GM19438 (cell line): ENCODE data around the gene GFOD1.
A peak's percentile ranks its signal among the peaks of the same experiment; 100 is the strongest.
"Not testable (repeated sequence)": the region's sequence is repeated elsewhere in the genome, so short reads cannot be mapped to it uniquely, and the experiment has no call there.

Experiments used
- ATAC-seq: cut with Tn5 transposase; IDR thresholded peaks from one replicate; pipeline ENCODE4 v1.9.1; 2021; ENCODE audit warnings: low read depth; ENCODE audit not compliant: unreplicated experiment

GFOD1 gene

GRCh38 chr6:13389237-13389636, 98.2 kb downstream of the GFOD1 start:
- ATAC-seq, result not testable (repeated sequence)

DNA sequence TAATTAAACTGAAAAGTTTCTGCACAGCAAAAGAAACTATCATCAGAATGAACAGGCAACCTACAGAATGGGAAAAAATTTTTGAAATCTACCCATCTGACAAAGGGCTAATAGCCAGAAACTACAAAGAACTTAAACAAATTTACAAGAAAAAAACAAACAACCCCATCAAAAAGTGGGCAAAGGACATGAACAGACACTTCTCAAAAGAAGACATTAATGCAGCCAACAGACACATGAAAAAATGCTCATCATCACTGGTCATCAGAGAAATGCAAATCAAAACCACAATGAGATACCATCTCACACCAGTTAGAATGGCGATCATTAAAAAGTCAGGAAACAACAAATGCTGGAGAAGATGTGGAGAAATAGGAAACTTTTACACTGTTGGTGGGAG, 98.6 kb downstream of the GFOD1 start:
- ATAC-seq, result not testable (repeated sequence)

DNA sequence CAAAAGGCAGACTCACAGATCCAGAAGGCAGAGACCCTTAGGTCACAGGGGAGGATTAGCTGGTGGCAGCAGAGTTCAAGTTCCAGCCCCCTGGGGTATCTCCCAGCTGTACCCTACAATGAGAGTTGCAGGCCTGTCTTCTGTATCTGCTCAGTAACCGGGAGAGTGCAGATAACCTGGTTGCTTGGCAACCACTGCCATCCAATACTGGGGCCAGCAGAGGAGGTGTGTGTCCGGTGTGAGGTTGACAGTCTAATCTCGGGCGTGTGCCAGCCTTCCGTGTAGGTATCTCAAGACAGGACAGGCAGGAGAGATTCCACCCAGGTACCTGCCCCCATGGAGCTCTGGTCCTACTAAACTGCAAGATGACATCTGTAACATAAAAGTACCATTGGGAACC, 102.4 kb downstream of the GFOD1 start:
- ATAC-seq, result no peak

- no peak for ATAC-seq
Observed at GRCh38 chr6:13384506-13384905, 102.9 kb downstream of the GFOD1 start.

DNA sequence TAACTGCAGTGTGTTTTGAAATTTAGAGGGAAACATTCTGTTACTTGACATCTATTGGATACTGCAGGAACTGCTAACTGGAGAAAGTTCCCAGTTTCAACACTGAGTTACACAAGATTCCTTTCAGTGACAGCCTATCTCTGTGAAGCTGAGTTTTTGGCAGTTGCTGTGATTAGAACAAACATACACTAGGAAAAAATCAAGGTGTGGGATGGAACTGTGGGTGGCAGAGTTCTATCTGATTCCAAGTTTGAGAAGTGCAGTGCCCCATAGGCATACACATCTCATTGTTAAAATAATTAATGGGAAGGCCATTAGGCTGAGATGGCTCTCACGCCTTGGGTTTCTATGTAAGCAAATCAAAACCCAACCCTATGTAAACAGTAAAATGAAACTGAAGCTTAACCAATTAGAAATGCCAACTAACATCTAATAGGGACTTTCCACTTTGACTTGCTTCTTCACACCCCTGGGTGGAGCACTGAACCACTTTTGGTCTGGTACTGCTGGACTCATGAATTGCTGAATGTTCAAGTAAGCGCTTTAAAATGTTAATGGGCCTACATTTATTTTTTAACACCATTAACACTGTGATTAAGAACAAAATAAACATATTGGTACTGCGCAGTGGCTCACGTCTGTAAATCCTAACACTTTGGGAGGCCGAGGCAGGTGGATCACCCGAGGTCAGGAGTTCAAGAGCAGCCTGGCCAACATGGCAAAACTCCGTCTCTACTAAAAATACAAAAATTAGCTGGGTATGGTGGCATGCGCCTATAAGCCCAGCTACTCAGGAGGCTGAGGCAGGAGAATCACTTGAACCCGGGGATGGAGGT, 103.9 kb downstream of the GFOD1 start:
- ATAC-seq, result peak; percentile 90

DNA sequence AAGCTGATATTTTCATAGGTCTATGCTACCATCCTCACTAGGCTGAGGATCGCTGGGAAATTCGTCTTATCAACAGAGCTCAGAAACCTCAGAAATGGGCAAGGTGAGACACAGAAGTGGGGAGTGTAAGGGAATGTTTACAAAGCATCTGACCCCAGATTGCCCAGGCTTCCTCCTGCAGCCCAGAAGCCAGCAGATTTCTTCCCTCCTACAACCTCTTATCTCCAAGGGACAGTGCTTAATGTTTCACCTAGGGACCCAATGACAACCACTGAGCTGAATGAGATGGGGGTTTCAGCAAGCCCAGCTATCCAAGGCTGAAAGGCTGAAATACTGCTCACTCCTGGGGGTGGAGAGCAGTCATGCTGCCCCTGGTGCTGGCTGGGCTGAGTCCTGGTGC, 106.6 kb downstream of the GFOD1 start:
- no peak for ATAC-seq

DNA sequence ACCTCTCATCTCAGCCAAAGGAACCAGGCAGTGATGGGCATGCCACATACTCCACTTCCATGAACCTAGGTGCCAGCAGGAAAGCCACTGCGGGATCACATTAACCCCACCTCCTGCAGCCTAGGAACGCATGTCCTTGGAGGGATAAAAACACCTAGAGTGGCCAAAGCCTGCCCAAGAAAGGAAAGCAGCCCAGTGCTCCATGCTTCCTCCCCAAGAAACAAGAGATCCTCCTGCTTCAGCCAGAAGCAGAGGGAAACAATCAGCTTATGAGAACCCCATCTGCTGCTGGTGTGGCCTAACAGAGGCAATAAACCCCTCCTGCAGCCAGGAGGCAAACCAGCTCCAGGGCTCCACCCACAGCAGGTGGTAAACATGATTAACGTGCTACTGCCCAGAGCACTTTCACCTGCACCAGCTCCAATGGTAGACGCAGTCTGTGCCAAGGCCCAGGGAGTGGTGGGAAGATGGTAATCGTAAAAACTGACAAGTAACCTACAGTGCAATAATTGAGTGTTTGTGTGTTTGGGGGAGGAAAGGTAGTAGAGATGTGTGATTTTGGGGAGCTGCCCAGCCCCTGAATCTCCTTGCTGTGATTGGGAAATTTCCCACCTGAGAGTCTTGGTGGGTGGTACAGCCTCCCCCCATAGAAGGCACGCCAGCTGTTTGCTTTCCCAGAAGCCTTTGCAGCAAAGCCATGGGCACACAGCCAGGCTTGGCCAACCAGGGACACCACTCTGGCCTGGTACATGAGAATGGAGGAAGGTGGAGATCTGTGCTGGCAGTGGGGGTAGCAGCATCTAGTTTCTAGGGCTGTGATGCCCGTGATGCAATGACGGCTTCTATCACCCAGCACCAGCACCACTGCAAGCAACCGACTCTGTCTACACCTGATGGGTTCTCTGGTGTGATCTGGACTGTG, 108.5 kb downstream of the GFOD1 start:
- no peak for ATAC-seq

GRCh38 chr6:13377054-13377758, 110.2 kb downstream of the GFOD1 start:
- no peak for ATAC-seq

DNA sequence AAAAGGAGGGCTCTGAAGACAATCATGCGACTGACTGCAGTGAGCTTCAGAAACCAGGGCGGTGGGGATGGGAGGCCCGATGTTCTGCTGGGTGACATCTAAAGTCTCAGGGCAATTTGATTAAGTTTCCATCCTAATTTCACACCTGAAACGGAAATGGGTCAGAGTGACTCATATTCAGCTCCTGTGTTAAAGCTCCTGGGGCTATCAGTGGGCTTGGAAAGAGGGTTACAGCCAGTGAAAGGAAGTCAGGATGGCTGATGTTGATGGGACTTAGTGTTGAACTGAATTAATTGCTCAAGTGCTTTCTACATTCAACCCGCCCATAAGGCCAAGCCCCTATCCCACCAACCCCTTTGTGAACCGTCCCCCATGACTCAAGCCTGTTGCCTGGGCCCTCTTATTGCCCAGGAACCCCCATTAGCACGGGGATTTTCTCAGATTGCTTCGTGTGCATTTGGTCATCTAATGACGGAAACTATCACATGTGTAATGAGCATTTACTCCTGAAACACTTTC, 112.0 kb downstream of the GFOD1 start:
- no peak for ATAC-seq

DNA sequence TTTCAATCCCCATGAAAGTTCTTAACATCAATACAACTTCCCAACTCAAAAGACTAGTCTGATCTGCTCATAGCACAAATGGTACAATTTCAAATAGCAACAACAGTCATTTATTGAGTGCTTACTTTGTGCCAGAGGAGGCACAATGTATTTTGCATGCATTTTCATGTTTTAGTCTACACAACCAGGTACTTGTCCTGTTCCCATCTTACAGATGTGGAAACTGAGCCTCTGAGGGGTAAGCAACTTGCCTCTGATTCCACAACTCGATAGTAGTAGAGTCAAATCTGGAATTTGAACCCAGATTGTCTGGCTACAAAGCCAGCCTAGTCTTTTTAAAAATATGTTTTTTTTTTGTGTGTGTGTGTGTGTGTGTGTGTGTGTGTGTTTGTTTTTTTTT, 113.5 kb downstream of the GFOD1 start:
- no peak for ATAC-seq

DNA sequence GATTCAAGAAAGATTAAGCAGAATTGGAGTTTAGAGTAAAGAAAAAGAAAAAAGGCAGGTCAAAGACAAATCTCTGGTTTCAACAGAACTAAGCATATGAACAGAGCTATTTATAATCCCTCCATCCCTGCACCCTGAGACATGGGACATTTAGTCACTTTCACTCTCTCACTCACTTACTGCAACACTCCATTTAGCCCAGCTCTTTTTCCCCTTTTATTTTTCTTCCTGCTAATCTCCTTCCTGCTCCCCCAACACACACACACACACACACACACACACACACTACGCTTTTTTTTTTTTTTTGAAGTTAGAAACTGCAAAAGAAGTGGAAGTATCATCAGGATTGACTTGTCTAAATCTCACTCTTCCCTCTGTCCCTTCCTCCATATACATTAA, 113.9 kb downstream of the GFOD1 start:
- no peak for ATAC-seq

DNA sequence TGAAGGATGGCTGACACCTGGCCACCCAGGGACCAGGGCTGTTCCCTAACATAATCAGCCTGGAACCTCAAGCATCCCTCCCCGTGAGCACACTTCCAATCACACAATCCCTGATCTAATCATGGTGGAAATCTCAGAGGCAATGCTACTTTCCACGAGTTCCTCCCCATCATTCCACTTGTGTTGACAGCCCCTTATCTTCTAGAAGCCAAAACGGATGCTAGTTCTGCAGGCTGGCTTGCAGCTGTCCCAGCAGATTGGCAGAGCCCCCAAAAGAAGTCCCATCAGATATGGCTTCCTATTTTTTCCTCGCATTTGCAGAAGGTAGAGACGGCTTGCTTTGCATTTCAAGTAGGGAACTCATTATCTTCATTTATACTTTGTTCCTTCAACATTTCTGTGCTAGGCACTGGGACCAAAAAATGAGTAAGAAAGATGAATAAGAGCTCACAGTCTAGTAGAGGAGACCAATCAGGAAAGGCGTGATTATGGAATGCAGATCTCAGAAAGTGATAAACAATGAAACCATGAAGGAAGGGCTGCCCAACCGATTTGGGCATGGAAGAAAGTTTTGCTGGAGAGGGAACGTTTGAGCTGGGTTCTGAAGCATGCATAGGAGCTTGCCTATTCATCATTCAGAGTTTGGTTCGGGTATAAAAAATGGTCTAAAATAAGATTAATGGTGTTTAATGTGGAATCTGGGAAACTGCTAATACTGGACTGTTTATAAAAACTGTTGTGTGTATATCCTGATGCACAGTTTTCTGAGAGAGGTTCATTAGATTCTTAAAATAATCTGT, 114.5 kb downstream of the GFOD1 start:
- ATAC-seq, result no peak

DNA sequence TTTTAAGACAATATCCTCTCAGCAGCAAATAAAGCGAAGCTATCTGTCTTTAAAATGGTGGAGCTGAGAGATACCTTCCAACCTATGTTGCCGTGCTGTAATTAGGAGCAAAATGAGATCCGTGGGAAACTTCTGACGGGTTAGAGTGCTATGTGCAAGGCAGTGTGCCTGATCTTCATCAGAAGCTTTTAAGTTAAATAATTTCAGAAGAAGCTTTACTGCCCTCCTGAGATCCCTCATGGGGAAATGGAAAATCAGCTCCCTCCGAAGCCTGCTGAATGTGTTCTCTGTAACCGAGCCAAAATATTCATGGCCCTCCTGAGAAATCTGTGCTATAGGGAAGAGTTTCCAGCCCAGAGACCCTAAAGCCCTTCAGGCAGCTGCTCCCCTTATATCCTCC, 115.3 kb downstream of the GFOD1 start:
- no peak for ATAC-seq

- no peak for ATAC-seq
Observed at GRCh38 chr6:13371421-13372072, 115.9 kb downstream of the GFOD1 start.

- no peak for ATAC-seq
Observed at GRCh38 chr6:13370623-13371022, 116.8 kb downstream of the GFOD1 start.

DNA sequence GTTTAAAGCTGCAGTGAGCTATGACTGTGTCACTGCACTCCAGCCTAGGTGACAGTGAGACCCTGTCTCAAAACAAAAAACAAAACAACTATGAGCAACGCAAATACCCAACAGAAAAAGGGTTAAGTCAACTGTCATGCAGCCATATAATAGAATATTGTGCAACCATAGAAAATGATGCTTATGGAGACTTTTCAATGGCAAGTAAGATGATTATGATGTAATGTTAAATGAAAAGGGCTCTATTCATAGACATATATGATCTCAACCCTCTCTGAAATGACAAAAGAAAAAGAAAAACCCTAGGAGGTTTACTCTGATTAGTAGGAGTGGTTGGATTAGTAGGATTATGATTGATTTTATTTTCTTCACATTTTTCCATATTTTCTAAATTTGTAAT, 117.8 kb downstream of the GFOD1 start:
- ATAC-seq, result no peak

DNA sequence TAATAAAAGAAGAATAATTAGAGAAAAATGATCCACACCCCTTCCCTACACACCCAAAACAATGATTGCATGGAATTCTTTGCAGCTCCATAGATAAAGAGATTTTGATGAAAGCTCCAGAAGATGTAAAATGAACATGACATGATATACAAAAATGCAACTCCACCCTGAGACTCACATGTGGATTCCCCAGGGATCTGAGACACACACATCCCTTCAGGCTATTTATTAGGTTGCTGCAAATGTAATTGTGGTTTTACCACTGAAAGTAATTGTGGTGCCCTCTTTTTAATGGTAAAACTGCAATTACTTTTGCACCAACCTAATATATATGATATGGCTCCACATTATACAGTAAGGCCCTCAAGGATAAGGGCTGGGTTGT, 118.7 kb downstream of the GFOD1 start:
- ATAC-seq, result no peak

DNA sequence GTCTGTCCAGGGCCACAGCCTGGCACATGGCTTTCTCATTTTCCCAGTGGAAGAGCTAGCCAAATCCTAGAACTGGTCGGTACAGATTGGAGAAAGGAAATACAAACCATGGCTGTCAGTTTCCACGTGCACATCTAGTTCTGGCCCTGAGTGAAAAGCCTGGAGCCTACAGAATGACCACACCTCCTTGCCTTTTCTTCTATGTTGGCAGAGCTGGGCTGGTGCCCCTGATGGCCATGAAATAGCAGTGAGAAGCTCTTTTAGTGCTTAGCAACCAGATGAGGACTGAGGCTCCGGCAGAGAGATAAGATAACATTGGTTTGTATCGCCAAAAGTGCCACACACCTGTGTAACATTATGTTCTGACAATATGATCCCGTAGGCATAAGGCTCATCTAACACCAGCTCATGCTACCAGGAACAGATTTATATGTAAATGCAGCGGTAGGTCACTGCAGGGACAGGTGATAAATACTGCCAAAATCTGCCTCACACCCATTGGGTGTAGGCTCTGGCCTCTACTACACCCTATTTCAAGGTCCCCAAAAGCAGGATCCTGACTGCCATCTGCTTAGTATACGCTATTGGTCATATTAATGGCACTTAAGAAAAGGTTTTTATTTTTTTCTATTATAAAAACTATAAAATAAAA, 119.2 kb downstream of the GFOD1 start:
- no peak for ATAC-seq

DNA sequence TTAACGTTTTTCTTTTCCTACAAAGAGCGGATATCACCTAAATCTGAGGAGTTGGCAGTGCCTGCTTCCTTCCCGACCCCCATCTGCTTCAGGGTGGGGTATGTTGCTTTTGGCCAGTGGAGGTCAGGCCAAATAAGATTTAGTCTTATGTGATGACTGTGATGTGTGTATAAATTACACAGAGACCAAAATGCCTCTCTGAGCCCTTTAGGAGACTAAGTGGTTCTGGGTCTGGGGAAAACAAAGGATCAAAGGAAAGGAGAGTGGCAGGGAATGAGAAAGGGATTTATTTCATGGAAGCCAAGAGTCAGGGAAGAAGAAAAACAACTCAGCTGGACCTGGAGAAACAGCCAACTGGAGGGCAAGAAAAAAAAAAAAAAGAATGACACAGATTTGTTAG, 120.0 kb downstream of the GFOD1 start:
- ATAC-seq, result no peak
